PC-9 (cell line): ENCODE measurements around the gene HOXD10.

Source experiments
- CTCF ChIP-seq: fragments of 200-600 bp; sonication (generic); conservative IDR thresholded peaks from 2 replicates; pipeline ENCODE4 v1.6.1; 2017; ENCODE audit warnings: mixed run types, antibody characterized with exemption, mild to moderate bottlenecking, moderate library complexity
- EZH2 ChIP-seq: fragments of 200-600 bp; sonication (generic); IDR thresholded peaks from 2 replicates; pipeline ENCODE4 v1.8.0; 2017; ENCODE audit warnings: antibody characterized with exemption, low read depth

- TF ChIP-seq EZH2 = peak; percentile 97
- TF ChIP-seq CTCF = no peak
Observed at GRCh38 chr2:176130147-176130956, 13.8 kb downstream of the HOXD10 start.
